Epidermal melanocyte (primary cell): Measurements from ENCODE around the gene SLCO2B1.

Experiments
- DNase-seq: peaks from one replicate; pipeline ENCODE4 v3.0.0; 2011; ENCODE audit warnings: low spot score; ENCODE audit not compliant: insufficient read length

Gene SLCO2B1

GRCh38 chr11:75214411-75214821 is 63.5 kb downstream of the SLCO2B1 start:
- DNase-seq: peak; percentile 82

GRCh38 chr11:75214843-75215242 is 63.9 kb downstream of the SLCO2B1 start:
- no peak for DNase-seq

DNA sequence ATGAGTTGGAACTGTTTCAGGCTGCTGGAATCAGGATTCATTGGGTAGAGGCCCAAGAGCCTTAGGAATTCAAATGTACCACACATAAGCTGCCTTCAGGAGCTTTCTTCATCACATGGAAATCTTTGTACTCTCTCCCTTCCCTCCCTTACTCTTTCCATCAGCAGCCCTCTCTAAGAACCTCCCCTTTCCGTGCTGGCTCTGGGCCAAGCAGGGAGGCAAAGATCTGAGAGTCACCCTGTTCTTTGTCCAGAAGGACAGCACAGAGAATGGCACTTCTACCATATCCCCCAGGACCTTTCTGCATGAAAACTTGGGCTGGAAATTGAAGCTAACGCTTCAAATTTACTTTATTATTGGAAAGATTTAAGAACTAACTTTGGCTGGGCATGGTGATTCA is 69.0 kb downstream of the SLCO2B1 start:
- no peak for DNase-seq

DNA sequence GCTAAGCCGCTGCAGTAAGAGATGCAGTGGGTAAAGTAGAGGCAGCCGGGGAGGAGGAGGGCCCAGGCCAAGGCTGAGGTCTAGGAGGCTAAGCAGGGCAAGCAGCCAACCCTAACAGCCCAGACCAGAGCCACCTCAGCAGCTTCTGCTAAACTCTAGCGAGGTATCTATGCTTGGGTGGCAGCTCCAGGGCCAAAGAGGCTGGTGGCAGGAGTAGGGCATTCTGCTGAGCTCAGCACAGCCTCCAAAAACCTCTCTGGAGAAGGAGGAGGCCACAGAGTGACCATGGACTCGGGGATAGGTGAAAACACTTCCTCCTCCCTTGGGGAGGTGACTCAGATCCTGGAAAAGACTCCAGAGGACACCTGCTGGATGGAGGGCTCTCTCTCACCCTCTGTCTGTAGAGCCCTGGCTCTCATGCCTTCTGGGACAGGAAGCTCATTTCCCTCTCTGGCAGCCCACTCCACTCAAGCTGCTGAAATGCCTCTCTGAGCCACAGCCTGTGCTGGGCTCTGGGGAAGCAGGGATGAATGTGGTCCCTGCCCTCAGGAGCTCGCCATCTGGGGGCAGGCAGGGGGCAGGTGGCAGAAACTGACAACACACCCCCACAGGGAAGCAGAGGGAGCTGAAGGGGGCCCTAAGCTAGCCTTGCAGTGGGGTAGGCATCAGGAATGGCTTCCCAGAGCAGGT is 73.2 kb downstream of the SLCO2B1 start:
- no peak for DNase-seq

DNA sequence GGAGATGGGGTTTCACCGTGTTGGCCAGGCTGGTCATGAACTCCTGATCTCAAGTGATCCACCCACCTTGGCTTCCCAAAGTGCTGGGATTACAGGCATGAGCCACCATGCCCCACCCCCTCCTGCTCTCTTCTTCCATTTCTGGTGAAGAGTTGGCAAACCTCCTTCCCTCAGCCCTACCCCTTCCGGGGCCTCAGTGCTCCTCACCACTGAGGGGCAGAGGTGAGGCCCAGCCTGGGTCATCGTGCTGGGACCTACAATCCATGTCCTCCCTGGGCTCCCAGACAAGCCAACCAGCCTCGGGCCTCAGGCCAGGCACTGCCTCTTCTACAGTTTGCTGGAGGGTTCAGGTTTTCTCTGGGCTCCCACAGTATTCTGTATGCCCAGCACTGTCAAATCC is 74.9 kb downstream of the SLCO2B1 start:
- DNase-seq: no peak

DNA sequence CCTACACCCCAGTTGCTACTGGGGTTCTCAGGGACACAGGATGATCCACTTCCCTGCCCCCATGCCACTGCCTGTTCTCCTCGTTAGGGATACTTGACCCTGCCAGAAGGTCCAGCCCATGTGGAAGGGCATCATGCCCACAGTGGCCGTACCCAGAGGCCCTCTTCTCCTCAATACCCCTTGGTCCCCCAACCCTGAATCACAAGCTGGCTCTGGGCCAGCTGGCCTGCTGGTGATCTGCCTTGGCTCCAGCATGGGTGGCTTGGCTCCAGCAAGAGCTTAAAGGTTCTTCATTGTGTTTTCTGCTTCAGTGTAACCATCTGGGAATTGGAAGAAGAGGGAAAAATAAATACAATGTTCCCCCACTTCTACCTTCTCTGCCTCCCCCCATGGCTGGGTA is 78.6 kb downstream of the SLCO2B1 start:
- DNase-seq: no peak

GRCh38 chr11:75230621-75231020 is 79.7 kb downstream of the SLCO2B1 start:
- no peak for DNase-seq

DNA sequence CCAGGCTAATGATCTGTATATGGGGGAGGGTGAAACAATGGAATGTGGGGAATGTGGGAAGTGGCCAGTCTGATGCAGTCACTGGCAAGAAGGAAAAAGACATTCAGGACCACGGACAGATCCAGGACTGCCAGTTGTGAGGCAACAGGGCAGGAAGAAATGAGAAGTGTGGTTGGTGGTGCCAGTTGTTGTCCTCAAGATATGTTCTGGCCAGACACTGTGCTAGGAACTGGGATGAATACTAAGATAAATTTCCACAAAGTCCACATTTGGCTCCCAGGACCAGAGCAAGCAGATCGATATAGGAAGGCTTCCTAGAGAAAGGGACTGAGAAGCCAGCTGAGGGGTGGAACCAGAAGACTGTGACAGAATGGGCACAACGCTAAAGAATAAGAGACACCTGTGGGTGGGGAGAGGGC is 82.9 kb downstream of the SLCO2B1 start:
- DNase-seq: no peak

- no peak for DNase-seq
Measured at GRCh38 chr11:75236062-75236461, 85.2 kb downstream of the SLCO2B1 start.

DNA sequence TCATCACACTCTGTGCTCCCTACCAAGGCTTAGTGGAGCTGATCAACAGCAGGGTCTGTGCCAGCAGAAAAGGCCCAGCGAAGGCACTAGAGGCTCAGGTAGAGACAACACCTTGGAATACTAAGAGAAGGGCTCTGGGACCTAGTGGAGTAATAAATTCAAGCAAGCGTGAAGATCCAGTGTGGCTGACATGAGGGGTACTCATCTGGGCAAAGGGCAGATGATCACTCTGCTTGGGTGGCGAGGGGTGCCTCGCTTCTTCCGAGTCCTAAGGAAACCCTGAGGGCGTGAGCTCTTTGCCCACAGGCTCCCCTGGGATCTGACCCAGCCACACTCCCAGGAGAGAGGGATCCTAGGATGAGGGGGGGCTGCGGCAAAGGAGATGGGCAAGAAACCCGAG is 86.1 kb downstream of the SLCO2B1 start:
- no peak for DNase-seq

DNA sequence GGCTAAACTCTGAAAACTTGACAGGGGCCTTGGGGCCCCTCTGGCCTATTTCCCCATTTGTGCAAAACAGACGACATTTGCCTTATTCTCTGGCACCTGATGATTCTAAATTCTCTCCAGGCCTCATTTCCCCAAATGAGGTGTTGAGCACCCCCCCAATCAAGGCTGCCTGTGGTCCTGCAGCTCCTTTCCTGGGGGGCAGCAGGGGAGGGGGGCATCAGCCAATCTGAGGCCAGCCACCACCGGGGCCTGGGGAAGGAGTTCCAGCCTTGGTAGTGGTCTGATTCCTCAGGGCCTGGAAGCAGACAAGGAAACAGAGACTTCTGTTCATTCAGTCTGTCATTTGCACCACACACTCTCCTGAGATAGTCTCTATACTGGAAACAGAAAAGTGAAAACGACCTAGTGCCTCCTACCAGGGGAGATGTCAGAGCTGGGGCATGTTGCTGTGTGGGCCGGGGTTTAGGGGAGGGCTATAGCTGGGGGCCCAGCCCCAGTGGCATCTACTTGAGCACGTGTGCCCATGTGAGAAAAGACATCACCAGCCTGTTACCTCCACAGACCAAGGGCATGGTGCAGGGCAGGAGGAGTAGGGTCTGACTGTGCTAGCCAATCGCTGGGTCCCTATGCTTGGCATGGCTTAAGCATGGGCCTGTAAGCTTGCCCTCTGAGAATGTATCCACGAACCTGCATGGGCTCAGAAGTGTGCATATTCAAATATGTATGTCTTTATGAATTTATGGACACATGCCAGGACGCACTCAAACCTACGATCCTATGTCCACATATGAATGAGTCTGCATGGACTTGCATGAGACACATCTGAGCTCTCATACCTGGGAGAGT is 87.9 kb downstream of the SLCO2B1 start:
- no peak for DNase-seq

DNA sequence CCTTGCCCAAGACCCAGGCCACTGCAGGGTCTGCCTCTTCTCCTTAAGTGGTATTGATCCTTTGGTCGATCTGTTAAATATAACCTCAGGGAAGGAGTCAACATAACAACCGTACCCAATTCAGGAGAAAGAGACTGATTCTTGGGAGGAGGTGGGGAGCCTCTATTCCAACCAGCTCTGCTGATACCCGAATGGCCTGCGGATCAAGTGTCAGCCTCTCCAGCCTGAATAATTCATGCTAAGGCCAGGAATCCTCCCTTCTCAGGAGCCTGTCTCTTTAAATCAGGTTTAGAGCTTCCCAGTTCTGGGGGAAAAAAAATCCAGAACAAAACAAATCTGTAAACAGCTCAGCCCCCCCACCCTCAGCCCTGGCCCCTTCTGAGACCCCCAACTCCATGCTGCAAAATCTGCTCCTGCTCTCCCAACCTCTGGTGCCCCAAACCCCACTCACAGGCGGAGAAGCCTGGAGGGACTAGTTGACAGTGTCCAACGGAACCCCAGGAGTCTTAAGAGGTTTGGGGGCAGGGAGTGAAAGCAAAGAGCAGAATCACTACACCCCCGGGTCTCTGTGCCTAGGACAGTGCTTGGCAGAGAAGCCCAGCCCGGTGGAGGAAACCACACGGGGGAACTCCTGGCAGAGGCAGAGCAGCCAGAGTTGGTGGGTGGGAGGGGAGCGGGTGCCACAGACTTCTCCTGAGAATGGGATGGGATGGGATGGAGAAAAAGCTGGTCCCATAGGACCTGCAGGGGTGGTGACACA is 88.8 kb downstream of the SLCO2B1 start:
- no peak for DNase-seq

DNA sequence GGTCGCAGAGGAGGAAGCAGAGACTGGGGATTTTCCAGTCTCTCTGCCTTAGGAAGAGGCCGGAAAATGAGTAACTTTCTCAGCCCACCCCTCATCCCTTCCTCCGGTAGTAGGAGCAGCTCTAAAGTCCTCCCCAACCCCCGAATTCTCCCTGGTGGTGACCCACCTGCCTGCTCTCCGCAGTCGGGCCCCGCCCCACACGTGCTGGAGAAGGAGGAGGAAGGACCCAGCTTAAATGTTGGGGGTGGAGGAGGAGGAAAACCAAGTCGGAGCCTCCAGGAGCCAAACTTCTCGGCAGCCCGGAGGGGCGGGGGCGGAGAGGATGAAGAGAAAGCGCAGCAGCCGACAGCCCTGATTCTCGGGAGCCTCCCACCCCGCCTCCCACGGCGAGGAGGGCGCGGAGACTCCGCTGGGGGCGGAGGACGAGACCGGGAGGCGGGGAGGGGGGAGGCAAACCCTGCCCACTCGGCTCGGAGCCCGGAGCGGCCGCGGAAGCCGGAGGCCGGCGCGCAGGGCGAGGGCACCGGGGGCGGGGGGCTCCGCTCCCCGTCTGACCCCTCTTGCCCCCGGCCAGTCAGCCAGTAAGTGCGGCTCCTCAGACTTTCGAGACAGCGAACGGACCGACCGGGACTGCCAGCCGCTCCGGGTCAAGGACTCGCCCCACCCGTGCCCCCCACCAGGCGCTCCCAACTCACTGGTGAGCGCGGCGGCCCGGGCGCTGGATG is 89.6 kb downstream of the SLCO2B1 start, which contains the start of gene TPBGL:
Gene TPBGL, plus strand, starts transcription at position 464 of the 725 bp plus-strand sequence. CDS start 276 bp downstream, outside the sequence.
- DNase-seq: no peak

DNA sequence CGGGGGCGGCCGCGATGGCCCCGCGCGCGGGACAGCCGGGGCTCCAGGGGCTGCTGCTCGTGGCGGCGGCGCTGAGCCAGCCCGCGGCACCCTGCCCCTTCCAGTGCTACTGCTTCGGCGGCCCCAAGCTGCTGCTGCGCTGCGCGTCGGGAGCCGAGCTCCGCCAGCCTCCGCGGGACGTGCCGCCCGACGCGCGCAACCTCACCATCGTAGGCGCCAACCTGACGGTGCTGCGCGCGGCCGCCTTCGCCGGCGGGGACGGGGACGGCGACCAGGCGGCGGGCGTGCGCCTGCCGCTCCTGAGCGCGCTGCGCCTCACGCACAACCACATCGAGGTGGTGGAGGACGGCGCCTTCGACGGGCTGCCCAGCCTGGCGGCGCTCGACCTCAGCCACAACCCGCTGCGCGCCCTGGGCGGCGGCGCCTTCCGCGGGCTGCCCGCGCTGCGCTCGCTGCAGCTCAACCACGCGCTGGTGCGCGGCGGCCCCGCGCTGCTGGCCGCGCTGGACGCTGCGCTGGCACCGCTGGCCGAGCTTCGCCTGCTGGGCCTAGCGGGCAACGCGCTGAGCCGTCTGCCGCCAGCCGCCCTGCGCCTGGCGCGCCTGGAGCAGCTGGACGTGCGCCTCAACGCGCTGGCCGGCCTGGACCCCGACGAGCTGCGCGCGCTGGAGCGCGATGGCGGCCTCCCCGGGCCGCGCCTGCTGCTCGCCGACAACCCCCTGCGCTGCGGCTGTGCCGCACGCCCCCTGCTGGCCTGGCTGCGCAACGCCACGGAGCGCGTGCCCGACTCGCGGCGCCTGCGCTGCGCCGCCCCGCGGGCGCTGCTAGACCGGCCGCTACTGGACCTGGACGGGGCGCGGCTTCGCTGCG is 90.4 kb downstream of the SLCO2B1 start:
- DNase-seq: peak; percentile 69

DNA sequence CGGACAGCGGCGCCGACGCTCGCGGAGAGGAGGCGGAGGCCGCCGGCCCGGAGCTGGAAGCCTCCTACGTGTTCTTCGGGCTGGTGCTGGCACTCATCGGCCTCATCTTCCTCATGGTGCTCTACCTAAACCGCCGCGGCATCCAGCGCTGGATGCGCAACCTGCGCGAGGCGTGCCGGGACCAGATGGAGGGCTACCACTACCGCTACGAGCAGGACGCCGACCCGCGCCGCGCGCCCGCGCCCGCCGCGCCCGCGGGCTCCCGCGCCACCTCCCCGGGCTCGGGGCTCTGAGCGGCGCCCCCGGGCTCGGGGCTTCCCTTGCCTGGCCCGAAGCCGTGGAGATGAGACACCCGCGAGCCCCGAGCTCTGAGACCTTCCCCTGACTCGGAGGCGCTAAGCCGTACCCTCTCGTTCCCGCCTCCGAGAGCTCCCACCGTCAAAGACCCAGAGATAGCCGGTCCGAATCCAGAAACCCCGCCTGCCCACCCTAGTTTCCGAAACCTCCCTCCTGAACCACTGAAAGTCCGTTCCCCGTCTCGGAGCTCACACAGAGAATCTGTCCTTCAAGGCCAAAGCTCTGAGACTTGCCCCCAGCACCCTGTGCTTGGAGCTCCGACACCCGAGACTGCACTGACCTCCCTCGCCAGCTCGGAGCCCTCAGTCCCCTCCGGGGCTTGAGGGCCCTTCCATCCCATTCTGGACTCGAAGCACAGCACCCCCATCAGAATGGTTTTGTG is 91.2 kb downstream of the SLCO2B1 start:
- DNase-seq: no peak

GRCh38 chr11:75242722-75243600 is 92.1 kb downstream of the SLCO2B1 start:
- DNase-seq: no peak

- no peak for DNase-seq
Measured at GRCh38 chr11:75244052-75244814, 93.3 kb downstream of the SLCO2B1 start.
